Activated effector memory CD4-positive, alpha-beta T cell treated with Interleukin-2 at 50 U/mL for 16 hours (primary cell): ENCODE results near the gene HNRNPH1.

Source experiments
- DNase-seq: peaks from one replicate; pipeline ENCODE4 v3.0.0-alpha.2; 2020

Gene HNRNPH1

DNA sequence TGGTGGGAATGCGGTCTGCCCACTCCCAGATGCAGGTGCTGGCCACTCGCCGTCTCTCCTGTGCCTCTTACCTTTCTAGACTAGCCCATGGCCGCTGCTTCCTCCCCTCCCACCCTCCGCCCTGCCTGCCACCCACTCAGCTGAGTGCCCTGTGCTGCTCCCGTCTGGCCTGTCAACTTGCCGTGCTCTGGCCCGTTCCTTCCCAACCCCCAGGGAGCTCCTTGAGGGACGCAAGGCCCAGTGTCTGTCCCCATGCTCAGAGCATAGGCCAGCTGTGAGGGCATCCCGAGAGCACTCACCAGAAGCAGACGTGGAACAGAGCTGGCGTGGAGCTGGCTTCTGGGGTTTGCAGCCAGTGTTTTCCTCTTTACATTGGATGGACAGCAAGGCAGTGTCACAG, 20.2 kb downstream of the HNRNPH1 start:
- DNase-seq, result no peak

GRCh38 chr5:179601871-179602625, 21.4 kb downstream of the HNRNPH1 start:
- no peak for DNase-seq

DNA sequence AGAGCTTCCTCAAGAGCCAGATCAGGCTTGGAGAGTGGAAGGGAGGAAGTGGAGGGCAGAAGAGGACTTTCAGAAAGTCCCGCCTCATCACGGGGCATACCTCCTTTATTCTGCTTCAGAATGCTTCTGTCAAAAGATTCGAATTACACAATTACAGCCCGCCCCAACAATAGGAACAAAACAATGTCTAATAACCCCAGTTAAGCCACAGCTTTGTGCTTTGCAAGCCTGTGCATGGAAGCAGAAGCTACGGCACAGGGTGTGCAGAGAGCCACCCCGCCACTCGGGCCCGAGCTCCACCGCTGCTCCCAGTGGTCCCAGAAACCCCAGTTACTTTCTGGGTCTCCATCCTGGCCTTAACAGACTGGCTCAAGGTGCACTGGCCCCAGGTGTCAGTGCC, 23.5 kb downstream of the HNRNPH1 start:
- DNase-seq, result no peak

GRCh38 chr5:179599566-179599965, 23.9 kb downstream of the HNRNPH1 start:
- DNase-seq, result no peak

- no peak for DNase-seq
Measured at GRCh38 chr5:179599100-179599499, 24.4 kb downstream of the HNRNPH1 start.

DNA sequence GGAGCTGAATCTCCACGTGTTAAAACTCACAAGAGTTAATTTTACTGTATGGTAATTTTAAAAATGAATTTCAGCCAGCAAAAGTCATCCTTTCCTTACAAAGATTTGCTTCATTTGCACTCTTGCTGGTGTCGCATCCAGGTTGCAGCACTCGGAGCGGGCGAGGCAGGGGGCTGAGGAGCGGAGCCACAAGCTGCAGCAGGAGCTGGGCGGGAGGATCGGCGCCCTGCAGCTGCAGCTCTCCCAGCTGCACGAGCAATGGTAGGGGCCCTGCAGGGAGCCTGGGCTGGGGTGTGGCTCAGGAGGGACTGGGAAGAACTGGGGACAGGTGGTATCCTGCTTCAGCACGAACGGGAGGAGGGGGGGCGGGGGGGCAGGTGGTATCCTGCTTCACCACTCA, 27.1 kb downstream of the HNRNPH1 start:
- no peak for DNase-seq

DNA sequence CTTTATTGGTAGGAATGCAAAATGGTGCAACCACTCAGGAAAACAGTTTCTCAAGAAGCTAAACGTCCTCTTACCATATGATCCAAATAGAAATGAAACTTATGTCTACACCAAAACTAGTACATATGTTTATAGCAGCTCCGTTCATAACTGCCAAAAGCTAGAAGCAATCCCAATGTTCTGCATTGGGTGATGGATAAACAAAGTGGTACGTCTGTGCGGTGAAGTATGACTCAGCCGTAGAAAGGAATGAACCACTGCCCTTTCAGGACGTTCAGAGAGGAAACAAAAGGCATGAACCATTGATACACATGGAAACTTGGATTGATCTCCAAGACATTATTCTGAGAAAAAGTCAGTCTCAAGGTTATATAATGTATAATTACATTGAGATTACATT, 27.6 kb downstream of the HNRNPH1 start:
- DNase-seq, result no peak

DNA sequence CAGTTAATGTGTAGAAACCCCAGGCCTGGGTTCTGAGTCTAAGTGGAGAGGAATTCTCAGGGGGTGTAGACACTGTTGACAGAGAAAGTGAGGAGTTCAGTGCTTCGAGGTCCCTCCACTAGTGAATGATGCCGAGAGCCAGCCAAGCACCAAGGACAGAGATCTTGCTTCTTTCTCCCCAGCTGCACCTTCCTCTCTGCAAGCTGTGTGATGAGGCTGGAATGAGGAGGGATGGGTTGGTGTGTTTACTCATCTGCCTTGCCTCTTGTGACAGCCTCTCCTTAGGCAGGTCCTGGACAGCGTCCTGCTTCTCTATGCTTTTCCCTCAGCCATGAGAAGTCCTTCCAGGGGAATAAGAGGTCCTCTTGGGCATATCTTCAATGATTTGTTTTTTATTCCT, 35.3 kb downstream of the HNRNPH1 start:
- DNase-seq, result no peak

GRCh38 chr5:179585941-179586401, 37.5 kb downstream of the HNRNPH1 start:
- no peak for DNase-seq

- no peak for DNase-seq
Measured at GRCh38 chr5:179577286-179577960, 46.0 kb downstream of the HNRNPH1 start.

DNA sequence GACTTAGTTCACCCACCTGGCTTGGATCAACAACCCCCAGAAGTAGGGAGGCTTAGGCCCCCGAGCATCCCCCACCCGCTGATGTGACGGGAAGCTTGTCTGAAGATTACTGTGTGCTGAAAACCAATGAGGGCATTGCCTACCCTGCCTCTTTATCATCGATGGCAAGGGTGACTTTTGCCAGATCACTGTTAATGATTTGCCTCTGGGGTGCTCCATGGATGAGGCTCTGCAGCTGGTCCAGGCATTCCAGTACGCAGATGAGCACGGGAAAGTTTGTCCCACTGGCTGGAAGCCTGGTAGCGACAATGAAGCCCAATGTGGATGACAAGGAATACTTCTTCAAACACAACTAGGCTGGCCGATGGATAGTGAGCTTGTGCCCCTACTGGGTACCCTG, 51.1 kb downstream of the HNRNPH1 start:
- DNase-seq, result no peak

- DNase-seq, result no peak
Measured at GRCh38 chr5:179568721-179569120, 54.8 kb downstream of the HNRNPH1 start.

DNA sequence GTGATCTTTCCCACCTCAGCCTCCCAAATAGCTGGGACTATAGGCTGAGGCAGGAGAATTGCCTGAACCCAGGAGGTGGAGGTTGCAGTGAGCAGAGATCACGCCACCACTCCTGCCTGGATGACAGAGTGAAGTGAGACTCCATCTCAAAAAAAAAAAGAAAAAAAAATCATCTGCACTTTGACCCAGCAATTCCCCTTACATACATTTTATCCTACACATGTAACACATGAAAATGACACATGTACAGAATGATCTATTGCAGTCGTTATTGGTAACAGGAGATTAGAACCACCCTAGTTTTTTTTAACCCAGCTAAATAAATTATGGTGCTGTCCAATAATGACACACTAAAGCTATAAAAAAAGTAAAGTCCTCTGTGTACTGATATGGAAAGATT, 58.9 kb downstream of the HNRNPH1 start:
- no peak for DNase-seq
